ENCODE data around the gene GRIN3B. TPM values are rescaled to one million over a fixed set of nuclear protein-coding genes. Genes with fewer than 3 reads are reported as not detected.

Gene GRIN3B, protein sequence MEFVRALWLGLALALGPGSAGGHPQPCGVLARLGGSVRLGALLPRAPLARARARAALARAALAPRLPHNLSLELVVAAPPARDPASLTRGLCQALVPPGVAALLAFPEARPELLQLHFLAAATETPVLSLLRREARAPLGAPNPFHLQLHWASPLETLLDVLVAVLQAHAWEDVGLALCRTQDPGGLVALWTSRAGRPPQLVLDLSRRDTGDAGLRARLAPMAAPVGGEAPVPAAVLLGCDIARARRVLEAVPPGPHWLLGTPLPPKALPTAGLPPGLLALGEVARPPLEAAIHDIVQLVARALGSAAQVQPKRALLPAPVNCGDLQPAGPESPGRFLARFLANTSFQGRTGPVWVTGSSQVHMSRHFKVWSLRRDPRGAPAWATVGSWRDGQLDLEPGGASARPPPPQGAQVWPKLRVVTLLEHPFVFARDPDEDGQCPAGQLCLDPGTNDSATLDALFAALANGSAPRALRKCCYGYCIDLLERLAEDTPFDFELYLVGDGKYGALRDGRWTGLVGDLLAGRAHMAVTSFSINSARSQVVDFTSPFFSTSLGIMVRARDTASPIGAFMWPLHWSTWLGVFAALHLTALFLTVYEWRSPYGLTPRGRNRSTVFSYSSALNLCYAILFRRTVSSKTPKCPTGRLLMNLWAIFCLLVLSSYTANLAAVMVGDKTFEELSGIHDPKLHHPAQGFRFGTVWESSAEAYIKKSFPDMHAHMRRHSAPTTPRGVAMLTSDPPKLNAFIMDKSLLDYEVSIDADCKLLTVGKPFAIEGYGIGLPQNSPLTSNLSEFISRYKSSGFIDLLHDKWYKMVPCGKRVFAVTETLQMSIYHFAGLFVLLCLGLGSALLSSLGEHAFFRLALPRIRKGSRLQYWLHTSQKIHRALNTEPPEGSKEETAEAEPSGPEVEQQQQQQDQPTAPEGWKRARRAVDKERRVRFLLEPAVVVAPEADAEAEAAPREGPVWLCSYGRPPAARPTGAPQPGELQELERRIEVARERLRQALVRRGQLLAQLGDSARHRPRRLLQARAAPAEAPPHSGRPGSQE
- total RNA-seq: 1.6 and 2.0 TPM in 2 replicates

DNA sequence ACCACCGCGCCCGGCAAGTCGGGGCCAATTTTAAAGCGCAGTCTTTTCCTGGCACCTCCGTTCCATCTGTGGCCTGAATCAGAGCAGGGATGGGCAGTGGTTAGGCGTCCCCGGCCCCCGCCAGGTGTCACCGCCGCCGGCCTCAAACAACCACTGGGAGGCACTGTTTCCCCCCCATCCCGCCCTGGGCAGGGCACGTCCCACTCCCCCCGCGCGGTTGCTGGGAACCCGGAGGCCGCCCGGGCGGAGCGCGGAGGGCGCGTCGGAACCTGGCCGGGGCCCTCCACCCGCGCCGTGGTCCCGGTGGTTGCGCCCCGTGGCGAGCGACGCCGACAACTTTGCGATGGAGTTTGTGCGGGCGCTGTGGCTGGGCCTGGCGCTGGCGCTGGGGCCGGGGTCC lies at the start of gene GRIN3B:
TSS of gene GRIN3B (plus strand) at position 325 of the 400 bp plus-strand sequence. CDS start at position 344, 19 bp downstream.

DNA sequence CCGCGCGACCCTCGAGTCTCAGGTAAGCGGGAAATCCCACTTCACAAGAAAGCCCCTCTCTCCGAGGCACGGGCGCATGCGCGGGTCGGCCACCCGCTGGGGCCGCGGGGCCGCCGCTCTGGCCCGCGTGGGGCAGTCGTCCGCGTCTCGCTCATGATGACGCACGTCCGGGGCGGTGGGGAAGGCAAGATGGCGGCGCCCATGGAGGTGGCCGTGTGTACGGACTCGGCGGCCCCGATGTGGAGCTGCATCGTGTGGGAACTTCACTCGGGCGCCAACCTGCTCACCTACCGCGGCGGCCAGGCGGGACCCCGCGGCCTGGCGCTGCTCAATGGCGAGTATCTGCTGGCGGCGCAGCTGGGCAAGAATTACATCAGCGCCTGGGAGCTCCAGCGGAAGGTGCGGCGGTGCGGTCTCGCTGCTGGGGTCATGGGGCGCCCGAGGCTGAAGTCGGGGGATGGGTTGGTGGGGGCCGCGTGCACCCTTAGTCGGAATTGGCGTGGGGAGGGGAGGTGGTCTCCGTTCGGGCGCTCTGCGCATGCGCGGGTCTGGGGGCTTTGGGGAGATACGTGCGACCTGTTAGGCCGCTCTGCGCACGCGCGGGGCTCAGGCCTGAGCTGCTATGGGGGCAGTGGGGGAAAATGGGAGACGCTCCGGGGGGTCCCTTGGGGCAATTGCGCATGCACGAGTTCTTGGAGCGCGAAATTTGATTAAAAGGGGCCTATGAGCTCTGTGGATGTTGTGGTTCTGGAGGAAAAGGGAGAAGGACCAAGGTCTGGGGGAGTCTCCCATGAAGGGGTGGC lies 15.9 kb upstream of the GRIN3B start, which contains the start of gene WDR18:
TSS of gene WDR18 (plus strand) at position 181 of the 803 bp plus-strand sequence. CDS start at position 190, 9 bp downstream.

DNA sequence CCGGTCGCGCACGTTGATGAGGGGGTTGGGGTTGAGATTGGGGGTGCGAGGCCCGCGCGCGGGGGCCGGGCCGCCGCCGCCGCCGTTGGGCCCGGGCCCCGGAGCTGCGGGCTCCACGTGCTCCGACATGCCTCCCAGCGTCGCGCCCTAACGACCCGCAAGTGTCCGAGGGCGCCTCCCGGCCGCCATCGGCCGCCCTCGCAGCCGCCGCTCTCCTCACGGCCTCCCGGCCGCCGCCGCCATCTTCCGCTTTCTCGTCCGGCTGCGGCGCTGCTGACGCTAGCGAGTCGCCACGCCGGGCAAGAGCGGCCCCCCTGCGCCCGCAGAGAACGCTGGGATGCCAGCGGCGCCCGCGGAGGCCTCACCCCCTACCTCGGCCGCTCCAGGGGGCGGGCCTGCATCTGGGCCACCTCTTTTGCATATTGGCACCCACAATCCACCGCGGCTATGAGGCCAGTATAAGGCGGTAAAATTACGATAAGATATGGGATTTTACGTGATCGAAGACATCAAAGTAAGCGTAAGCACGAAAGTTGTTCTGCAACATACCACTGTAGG lies 20.7 kb downstream of the GRIN3B start, which contains the start of gene TMEM259:
TSS of gene TMEM259 (minus strand) at position 256 of the 558 bp plus-strand sequence. CDS start at position 129, 127 bp downstream.

DNA sequence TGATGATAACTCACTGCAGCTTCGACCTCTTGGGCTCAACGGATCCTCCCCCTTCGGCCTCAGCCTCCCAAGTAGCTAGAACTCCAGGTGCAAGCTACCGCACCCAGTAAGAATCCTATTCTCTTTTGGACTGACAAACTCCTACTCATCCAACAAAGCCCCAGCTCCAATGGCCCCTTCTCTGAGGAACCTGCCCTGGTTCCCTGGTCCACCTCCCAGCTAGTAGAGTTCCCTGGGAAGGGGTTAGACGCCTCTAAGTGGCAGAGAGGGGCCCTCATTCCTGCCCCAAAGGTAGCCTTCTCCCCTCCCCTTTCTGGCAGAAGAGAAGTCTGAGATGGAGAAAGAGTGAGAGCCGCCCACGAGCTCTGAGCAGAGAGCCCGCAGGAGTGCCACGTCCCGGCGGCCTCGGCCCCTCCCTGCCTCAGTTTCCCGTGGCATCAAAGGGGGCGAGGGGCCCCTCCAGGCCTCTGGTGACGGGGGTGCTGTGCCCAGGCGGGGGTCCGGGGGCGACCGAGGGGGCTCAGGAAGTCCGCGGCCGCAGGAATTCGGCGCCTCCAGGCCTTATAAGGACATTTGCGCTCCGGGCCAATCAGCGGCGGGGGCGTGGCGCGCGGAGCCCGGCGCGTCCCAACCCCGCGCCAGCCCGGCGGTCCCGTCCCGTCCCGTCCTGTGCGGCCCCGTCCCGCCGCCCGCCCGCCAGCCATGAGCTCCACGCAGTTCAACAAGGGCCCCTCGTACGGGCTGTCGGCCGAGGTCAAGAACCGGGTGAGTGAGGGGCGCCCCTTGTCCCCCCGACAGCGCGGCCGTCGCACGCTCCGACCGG lies 26.0 kb downstream of the GRIN3B start, which contains the start of gene CNN2:
TSS of gene CNN2 (plus strand) at position 649 of the 823 bp plus-strand sequence. CDS start at position 703, 54 bp downstream.

DNA sequence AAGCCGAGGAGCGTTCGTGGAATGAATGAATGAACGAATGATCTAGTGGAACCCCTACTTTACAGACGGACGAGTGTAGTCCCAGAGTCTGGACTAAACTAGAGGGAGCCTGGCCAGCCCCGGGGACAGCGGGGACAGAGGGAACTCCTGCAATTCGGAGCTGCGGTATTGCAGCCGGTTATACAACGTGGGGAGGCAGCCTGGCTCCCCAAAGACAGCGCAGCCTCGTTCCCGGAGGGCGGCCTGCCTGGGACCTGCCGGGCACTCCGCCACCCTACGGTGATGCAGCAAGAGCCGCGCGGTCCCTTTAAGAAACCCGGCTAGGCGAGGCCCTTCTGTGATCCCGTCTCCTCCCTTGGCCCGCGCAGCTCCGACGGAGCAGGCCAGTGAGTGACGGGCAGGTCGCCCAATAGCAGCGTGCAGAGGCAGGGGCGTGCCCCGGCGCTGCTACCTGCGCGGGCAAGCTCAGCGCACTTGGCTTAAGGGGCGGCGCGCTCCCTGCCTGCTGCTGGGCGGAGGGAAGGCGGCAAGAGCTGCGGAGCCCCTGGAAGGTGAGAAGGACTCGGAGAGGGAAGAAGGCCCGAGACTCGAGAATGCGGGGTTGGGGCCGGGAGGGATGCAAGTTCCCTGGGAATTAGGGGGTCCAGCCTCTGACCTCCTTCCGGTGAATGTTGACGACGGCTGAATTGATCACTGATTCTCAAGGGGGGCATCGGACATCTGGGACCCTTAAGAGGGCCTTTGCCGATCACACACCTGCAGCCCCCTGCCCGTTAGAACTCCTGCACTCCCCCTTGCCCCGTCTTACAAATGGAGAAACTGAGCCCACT lies 39.6 kb downstream of the GRIN3B start, which contains the start of gene ABCA7:
TSS of gene ABCA7 (plus strand) at position 462 of the 830 bp plus-strand sequence. CDS start 1,255 bp downstream, outside the sequence.

Other genes starting within 250 kb of the GRIN3B start
- 3.2 TPM in 2 replicates for gene MISP, start 249.3 kb upstream of the GRIN3B start, total RNA-seq
- gene PTBP1, start 203.0 kb upstream of the GRIN3B start, total RNA-seq: 297 and 323 TPM in 2 replicates
- gene PLPPR3, start 178.5 kb upstream of the GRIN3B start, total RNA-seq: 1.7 and 102 TPM in 2 replicates
- gene AZU1, start 172.6 kb upstream of the GRIN3B start, total RNA-seq: 2.5 TPM in 1 of 2 replicates, not detected in the other
- gene PRTN3, start 159.4 kb upstream of the GRIN3B start, total RNA-seq: 2.6 TPM in 1 of 2 replicates, not detected in the other
- gene ELANE, start 148.1 kb upstream of the GRIN3B start, total RNA-seq: 15.0 TPM in 1 of 2 replicates, not detected in the other
- 0.91 and 262 TPM in 2 replicates for gene CFD, start 140.8 kb upstream of the GRIN3B start, total RNA-seq
- 45.9 and 54.3 TPM in 2 replicates for gene MED16, start 107.2 kb upstream of the GRIN3B start, total RNA-seq
- gene RNU6-9, start 106.9 kb upstream of the GRIN3B start, total RNA-seq: not detected in 2 replicates
- 51.7 and 56.2 TPM in 2 replicates for gene R3HDM4, start 87.2 kb upstream of the GRIN3B start, total RNA-seq
- 0.39 TPM in 1 of 2 replicates, not detected in the other for gene KISS1R, start 83.1 kb upstream of the GRIN3B start, total RNA-seq
- 12.2 and 14.5 TPM in 2 replicates for gene ARID3A, start 74.4 kb upstream of the GRIN3B start, total RNA-seq
- gene WDR18, start 16.1 kb upstream of the GRIN3B start, total RNA-seq: 49.1 and 54.8 TPM in 2 replicates
- 126 and 158 TPM in 2 replicates for gene TMEM259, start 20.7 kb downstream of the GRIN3B start, total RNA-seq
- not detected in 2 replicates for gene RNU6-2, start 21.1 kb downstream of the GRIN3B start, total RNA-seq
- 265 and 382 TPM in 2 replicates for gene CNN2, start 26.2 kb downstream of the GRIN3B start, total RNA-seq
- gene ABCA7, start 39.7 kb downstream of the GRIN3B start, total RNA-seq: 1.9 and 3.3 TPM in 2 replicates
- 3.4 and 4.5 TPM in 2 replicates for gene ARHGAP45, start 66.7 kb downstream of the GRIN3B start, total RNA-seq
- gene POLR2E, start 95.0 kb downstream of the GRIN3B start, total RNA-seq: 207 and 220 TPM in 2 replicates
- gene GPX4, start 103.6 kb downstream of the GRIN3B start, total RNA-seq: 357 and 567 TPM in 2 replicates
- gene SBNO2, start 173.8 kb downstream of the GRIN3B start, total RNA-seq: 33.7 and 63.0 TPM in 2 replicates
- gene STK11, start 205.4 kb downstream of the GRIN3B start, total RNA-seq: 63.7 and 77.8 TPM in 2 replicates
- gene CBARP, start 237.6 kb downstream of the GRIN3B start, total RNA-seq: 1.9 and 4.5 TPM in 2 replicates
- gene ATP5F1D, start 241.3 kb downstream of the GRIN3B start, total RNA-seq: 85.8 and 140 TPM in 2 replicates
- 25.0 and 75.9 TPM in 2 replicates for gene MIDN, start 248.2 kb downstream of the GRIN3B start, total RNA-seq